ENCODE data around the gene ELP1. TPM values are rescaled to one million over a fixed set of nuclear protein-coding genes. Genes with fewer than 3 reads are reported as not detected.

ELP1 gene
- total and polyA plus RNA-seq, 4 donors, result 9.3 to 27.7 (median 16.4) TPM

GRCh38 chr9:108885643-108886348, 48.1 kb downstream of the ELP1 start (continued):
- TF ChIP-seq TAF1 (conservative IDR thresholded peaks at IDR 0.05), result no peak
- TF ChIP-seq HNF4G (IDR thresholded peaks at IDR 0.05), result peak; percentile 47
- TF ChIP-seq, protein P1, sequence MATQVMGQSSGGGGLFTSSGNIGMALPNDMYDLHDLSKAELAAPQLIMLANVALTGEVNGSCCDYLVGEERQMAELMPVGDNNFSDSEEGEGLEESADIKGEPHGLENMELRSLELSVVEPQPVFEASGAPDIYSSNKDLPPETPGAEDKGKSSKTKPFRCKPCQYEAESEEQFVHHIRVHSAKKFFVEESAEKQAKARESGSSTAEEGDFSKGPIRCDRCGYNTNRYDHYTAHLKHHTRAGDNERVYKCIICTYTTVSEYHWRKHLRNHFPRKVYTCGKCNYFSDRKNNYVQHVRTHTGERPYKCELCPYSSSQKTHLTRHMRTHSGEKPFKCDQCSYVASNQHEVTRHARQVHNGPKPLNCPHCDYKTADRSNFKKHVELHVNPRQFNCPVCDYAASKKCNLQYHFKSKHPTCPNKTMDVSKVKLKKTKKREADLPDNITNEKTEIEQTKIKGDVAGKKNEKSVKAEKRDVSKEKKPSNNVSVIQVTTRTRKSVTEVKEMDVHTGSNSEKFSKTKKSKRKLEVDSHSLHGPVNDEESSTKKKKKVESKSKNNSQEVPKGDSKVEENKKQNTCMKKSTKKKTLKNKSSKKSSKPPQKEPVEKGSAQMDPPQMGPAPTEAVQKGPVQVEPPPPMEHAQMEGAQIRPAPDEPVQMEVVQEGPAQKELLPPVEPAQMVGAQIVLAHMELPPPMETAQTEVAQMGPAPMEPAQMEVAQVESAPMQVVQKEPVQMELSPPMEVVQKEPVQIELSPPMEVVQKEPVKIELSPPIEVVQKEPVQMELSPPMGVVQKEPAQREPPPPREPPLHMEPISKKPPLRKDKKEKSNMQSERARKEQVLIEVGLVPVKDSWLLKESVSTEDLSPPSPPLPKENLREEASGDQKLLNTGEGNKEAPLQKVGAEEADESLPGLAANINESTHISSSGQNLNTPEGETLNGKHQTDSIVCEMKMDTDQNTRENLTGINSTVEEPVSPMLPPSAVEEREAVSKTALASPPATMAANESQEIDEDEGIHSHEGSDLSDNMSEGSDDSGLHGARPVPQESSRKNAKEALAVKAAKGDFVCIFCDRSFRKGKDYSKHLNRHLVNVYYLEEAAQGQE (IDR thresholded peaks at IDR 0.05), result peak; percentile 52

DNA sequence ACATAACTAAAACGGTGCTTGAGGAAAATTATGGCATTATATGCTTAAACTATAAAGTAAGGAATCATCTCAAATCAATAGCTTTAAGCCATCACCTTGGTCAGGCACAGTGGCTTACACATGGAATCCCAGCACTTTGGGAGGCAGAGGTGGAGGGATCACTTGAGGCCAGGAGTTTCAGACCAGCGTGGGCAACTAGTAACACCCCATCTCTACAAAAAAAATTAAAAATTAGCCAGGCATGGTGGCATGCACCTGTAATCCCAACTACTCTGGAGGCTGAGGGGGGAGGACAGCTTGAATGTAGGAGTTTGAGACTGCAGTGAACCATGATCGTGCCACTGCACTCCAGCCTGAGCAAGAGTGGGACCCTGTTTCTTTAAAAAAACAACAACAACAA, 49.2 kb downstream of the ELP1 start:
- Histone ChIP-seq H3K9ac (ENCODE audit: low read depth in 1 of 2, low read length in 2 of 2) (no peak overlapping the region), H3K36me3 (ENCODE audit: control insufficient read depth in 4 of 4, insufficient read depth in 3 of 4, low read depth in 1 of 4, low read length in 3 of 4) (peaks cover 3 to 10% (median 8%) of the 10 kb centered on the region in 4 donors)
- WGBS, result 53% methylated on average over 3 of the region's 3 CpGs

DNA sequence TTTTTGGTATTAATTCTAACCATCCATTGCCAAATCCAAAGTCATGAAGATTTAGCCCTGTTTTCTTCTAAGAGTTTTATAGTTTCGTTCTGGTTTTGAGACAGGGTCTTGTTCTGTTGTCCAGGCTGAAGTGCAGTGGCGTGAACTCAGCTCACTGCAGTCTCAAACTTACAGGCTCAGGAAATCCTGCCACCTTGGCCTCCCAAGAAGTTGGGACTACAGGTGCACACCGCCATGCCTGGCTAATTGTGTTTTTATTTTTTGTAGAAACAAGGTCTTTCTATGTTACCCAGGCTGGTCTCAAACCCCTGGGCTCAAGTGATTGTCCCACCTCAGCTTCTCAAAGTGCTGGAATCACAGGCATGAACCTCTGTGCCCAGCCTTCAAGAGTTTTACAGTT, 50.8 kb downstream of the ELP1 start:
- Histone ChIP-seq H3K9me3 (ENCODE audit: control insufficient read depth in 4 of 4, low read length in 3 of 4) (no peaks in the 10 kb centered on the region), H3K4me3 (ENCODE audit: low read depth in 1 of 3, low read length in 3 of 3) (no peak overlapping the region), H3K27ac (ENCODE audit: low read depth in 1 of 2, low read length in 2 of 2) (no peak overlapping the region), H3K9ac (ENCODE audit: low read depth in 1 of 2, low read length in 2 of 2) (no peak overlapping the region), H3K4me1 (ENCODE audit: control insufficient read depth in 4 of 4, insufficient read depth in 4 of 4, low read length in 3 of 4) (peaks cover 2 to 18% (median 11%) of the 10 kb centered on the region in 4 donors), H3K36me3 (ENCODE audit: control insufficient read depth in 4 of 4, insufficient read depth in 3 of 4, low read depth in 1 of 4, low read length in 3 of 4) (peaks cover 7 to 24% (median 20%) of the 10 kb centered on the region in 4 donors), H3K27me3 (ENCODE audit: control insufficient read depth in 4 of 4, insufficient read depth in 4 of 4, low read length in 3 of 4) (no peaks in the 10 kb centered on the region)
- no peak for DNase-seq (ENCODE audit: low spot score)
- TF ChIP-seq GABPA (IDR thresholded peaks at IDR 0.05 in 1 of 2, conservative IDR thresholded peaks at IDR 0.05 in 1 of 2) (no peak), EGR1 (IDR thresholded peaks at IDR 0.05; ENCODE audit: low read depth in 2 of 2) (no peak), YY1 (IDR thresholded peaks at IDR 0.05) (no peak), NR2F2 (IDR thresholded peaks at IDR 0.05) (no peak), HNF4A (conservative IDR thresholded peaks at IDR 0.05) (no peak), HNF4G (IDR thresholded peaks at IDR 0.05) (no peak)
- TF ChIP-seq, protein P1 (IDR thresholded peaks at IDR 0.05), result no peak
- TF ChIP-seq, protein P2, sequence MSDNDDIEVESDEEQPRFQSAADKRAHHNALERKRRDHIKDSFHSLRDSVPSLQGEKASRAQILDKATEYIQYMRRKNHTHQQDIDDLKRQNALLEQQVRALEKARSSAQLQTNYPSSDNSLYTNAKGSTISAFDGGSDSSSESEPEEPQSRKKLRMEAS (IDR thresholded peaks at IDR 0.05), result no peak
- WGBS, result 97% methylated on average over 3 of the region's 3 CpGs

More for the DNA sequence above, 49.2 kb downstream of the ELP1 start:
- Histone ChIP-seq H3K4me1 (ENCODE audit: control insufficient read depth in 4 of 4, insufficient read depth in 4 of 4, low read length in 3 of 4) (peaks cover 2 to 18% (median 11%) of the 10 kb centered on the region in 4 donors), H3K4me3 (ENCODE audit: low read depth in 1 of 3, low read length in 3 of 3) (no peak overlapping the region), H3K27ac (ENCODE audit: low read depth in 1 of 2, low read length in 2 of 2) (no peak overlapping the region), H3K9me3 (ENCODE audit: control insufficient read depth in 4 of 4, low read length in 3 of 4) (no peaks in the 10 kb centered on the region), H3K27me3 (ENCODE audit: control insufficient read depth in 4 of 4, insufficient read depth in 4 of 4, low read length in 3 of 4) (no peaks in the 10 kb centered on the region)
- peak in 1 of 2 donors; percentile 33 for TF ChIP-seq RXRA (IDR thresholded peaks at IDR 0.05)
- TF ChIP-seq JUND (IDR thresholded peaks at IDR 0.05), result no peak
- TF ChIP-seq HNF4A (conservative IDR thresholded peaks at IDR 0.05), result peak in 1 of 2 donors; percentile 5
- no peak for DNase-seq (ENCODE audit: low spot score)
